NCI-H446 treated with DMSO at 0.1 percent for 48 hours (cell line): Measurements from ENCODE around the gene GRM7.

Experiments
- DNase-seq: peaks from one replicate; lab custom pipeline; 2025; lab: John Stamatoyannopoulos, UW

The GRM7 gene

GRCh38 chr3:7720649-7721297, 859.9 kb downstream of the GRM7 start:
- DNase-seq, result no peak

- no peak for DNase-seq
Observed at GRCh38 chr3:7721869-7722268, 861.0 kb downstream of the GRM7 start.

DNA sequence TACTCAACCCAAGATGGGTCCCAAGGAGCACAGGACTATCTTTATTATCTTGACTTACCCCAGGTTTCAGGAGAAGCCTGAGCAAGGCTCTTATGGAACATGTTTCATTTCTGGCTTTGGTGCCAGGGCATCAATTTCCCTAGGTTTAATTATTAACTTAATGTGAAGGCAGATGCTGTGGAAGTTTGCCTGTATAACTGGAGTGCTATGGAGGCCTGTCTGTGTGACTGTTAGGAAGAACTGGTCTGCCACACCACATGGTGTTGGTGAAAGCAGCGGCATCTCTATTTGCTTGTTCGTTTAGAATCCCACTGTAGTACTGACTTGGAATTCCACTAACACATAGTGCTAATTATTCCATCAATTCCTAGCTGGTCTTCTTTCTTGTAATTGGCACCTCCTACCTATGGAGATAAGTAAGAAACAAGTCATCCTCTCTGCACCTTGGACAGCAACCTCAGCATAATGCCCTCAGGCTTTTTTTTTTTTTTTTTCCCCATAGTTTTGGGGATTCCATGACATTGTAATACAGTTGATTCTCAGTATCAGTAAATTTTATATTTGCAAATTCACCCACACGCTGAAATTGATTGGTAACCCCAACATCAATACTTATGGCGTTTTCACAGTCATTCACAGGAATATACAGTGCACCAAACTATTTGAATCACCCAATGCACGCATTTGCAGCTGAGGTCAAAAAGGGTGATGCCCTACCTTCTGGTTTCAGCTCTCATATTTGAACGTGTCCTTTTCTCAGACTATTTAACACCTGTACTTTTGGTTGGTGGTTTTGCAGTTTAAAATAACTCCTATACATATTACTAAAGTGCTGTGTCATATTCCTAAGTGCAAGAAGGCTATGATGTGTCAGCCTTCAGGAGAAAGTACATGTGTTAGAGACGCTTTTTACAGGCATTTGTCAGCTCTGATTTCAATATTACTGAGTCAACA, 867.9 kb downstream of the GRM7 start:
- DNase-seq, result no peak

DNA sequence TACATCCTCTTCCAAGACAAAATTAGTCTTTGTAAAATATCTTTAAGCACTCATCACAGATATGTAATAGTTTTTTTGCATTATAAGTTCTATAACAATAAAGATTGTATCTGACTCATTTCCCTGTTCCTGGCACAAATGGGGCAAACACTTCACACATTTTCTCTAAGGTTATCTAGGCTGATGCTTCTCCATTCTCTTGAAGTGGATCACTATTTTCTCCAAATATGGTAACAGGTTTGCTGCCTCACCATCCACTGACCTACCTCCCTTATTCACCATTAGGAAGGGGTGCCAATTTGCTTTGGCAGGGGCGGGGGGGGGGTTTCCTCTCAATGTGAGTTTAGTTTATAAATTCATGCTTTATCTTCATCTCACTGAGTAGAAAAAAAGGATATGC, 873.0 kb downstream of the GRM7 start:
- DNase-seq, result no peak

- no peak for DNase-seq
Observed at GRCh38 chr3:7734456-7734855, 873.5 kb downstream of the GRM7 start.

DNA sequence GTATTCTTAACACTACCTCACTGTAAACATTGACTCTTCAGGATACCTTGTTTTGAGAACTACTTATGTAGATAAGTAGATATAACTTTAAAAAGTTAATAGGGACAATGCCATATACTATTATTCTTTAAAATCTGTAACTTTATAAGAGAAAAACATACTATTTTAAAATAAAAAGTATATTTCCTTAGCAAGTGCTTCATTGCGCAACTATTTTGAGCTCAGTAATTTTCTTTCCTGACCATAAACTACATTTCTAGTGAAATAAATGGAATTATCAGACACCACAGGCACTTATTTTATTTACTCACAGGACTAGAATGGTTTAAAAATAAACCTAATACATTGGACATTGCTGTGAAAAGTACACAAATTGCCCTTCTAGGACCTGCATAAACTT, 876.3 kb downstream of the GRM7 start:
- no peak for DNase-seq

GRCh38 chr3:7739754-7740153, 878.8 kb downstream of the GRM7 start:
- no peak for DNase-seq

- no peak for DNase-seq
Observed at GRCh38 chr3:7740458-7740857, 879.5 kb downstream of the GRM7 start.

- no peak for DNase-seq
Observed at GRCh38 chr3:7744850-7745249, 883.9 kb downstream of the GRM7 start.

GRCh38 chr3:7745711-7746110, 884.8 kb downstream of the GRM7 start:
- no peak for DNase-seq

GRCh38 chr3:7749931-7750695, 889.2 kb downstream of the GRM7 start:
- DNase-seq, result no peak

GRCh38 chr3:7752005-7752404, 891.1 kb downstream of the GRM7 start:
- DNase-seq, result no peak

- DNase-seq, result no peak
Observed at GRCh38 chr3:7754653-7755441, 893.9 kb downstream of the GRM7 start.

DNA sequence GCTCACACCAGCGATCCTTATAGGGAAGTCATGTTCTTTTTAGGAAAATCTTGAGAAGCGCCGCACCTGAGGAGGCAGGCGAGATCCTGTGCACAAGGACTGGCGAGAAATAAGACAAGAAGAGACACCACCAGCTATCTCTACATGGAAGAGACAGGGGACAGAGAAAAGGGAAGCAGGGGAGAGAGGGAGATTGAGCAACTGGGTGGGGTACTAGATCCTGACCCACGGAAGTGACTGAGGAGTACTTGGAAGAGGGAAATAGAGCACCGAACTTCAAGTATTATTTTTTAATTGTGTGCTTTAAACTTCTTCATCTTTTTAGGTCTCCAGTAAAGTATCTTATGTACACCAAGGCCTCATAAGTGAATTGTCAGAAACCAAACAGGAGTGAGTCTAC, 898.7 kb downstream of the GRM7 start:
- no peak for DNase-seq

- no peak for DNase-seq
Observed at GRCh38 chr3:7760718-7761117, 899.8 kb downstream of the GRM7 start.

DNA sequence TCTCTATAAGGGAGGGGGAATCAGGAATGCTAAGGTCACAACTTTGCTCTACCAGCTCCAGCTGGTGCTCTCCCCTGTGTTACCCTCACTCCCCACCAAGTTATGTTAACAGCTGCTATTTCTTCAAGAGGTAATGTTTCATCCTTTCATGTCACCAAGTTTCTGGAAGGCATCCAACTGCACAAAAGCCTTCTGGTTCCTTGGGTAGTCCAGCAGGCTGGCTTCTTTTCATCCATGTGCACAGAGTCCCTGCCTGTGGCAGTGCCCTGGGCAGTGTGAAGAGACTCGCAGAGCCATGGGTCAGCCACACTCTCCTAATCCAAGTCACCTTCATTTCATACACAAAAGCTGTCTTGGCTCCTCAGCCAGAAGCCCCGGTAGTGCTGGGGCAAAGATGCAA, 903.2 kb downstream of the GRM7 start:
- DNase-seq, result no peak

GRCh38 chr3:7766530-7766929, 905.6 kb downstream of the GRM7 start:
- no peak for DNase-seq

GRCh38 chr3:7779331-7779730, 918.4 kb downstream of the GRM7 start:
- no peak for DNase-seq

- no peak for DNase-seq
Observed at GRCh38 chr3:7781395-7781794, 920.5 kb downstream of the GRM7 start.

DNA sequence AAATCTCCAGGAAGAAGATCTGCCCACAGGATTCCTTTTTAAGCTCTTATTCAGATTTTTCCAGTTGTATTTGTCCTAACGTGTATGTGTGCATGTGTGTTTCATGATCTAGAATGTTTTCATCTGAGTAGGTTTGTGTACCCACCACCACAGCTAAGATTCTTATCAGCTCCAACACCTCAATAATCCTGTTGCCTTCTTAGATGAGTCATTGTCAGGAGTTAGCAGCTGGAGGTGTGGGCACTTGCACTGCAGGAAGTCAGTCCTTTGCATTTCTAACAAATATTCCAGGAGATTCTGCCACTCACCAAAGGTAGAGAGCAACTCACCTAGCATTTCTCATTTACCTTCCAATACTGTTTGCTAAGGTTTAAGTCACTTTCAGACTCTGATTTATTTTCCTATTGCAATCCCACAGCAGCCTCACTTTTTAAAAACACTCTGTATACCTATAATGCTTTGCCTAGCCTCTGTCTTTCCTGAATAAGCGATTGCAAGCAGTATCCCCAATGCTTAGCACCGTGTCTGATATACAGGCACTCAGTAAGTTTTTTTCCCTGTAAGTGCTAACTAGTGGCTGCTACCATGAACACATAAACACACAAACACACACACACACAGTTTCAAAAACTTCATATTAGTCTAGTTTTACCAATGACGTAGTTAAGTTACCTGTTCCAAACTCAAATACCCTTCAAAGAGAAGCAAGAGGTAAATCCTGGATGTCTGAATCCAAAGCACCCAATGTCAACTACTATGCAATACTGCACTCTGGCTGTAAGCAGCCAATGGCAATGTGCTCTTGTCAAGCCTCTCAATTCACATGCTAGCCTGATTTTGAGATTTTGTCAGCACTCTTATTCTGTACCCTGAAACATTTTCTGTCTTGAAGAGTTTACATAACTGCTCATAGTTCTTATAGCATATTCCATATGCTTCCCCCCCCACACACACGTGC, 927.2 kb downstream of the GRM7 start:
- DNase-seq, result no peak

- DNase-seq, result no peak
Observed at GRCh38 chr3:7788881-7789280, 928.0 kb downstream of the GRM7 start.
